ENCODE measurements around the gene C10orf71.

Gene C10orf71

GRCh38 chr10:49321021-49321420 lies 22.1 kb downstream of the C10orf71 start:
- no peak for DNase-seq

- no peak for DNase-seq
Measured at GRCh38 chr10:49322371-49323170, 23.6 kb downstream of the C10orf71 start.

GRCh38 chr10:49323171-49323895 lies 24.4 kb downstream of the C10orf71 start:
- no peak for DNase-seq

- DNase-seq = no peak
Measured at GRCh38 chr10:49323896-49324270, 24.9 kb downstream of the C10orf71 start.

GRCh38 chr10:49324711-49325110 lies 25.7 kb downstream of the C10orf71 start:
- no peak for DNase-seq

GRCh38 chr10:49325131-49325915 lies 26.4 kb downstream of the C10orf71 start:
- DNase-seq = no peak

GRCh38 chr10:49325916-49326783 lies 27.2 kb downstream of the C10orf71 start:
- no peak for DNase-seq

GRCh38 chr10:49327036-49327813 lies 28.3 kb downstream of the C10orf71 start:
- DNase-seq = no peak

- no peak for DNase-seq
Measured at GRCh38 chr10:49328401-49329145, 29.6 kb downstream of the C10orf71 start.

GRCh38 chr10:49329146-49329505 lies 30.2 kb downstream of the C10orf71 start:
- DNase-seq = no peak

GRCh38 chr10:49330127-49330665 lies 31.2 kb downstream of the C10orf71 start:
- no peak for DNase-seq

- no peak for DNase-seq
Measured at GRCh38 chr10:49331431-49331830, 32.5 kb downstream of the C10orf71 start.

GRCh38 chr10:49332333-49332732 lies 33.4 kb downstream of the C10orf71 start:
- no peak for DNase-seq

GRCh38 chr10:49332768-49333167 lies 33.8 kb downstream of the C10orf71 start:
- DNase-seq = no peak

GRCh38 chr10:49333192-49333591 lies 34.2 kb downstream of the C10orf71 start:
- DNase-seq = no peak

- no peak for DNase-seq
Measured at GRCh38 chr10:49334964-49335363, 36.0 kb downstream of the C10orf71 start.

- no peak for DNase-seq
Measured at GRCh38 chr10:49335364-49335972, 36.5 kb downstream of the C10orf71 start.

GRCh38 chr10:49338604-49339003 lies 39.6 kb downstream of the C10orf71 start:
- no peak for DNase-seq

- DNase-seq = no peak
Measured at GRCh38 chr10:49344840-49345239, 45.9 kb downstream of the C10orf71 start.

- DNase-seq = no peak
Measured at GRCh38 chr10:49347342-49347741, 48.4 kb downstream of the C10orf71 start.
